Omental fat pad (tissue), 4 donors: ENCODE data around the gene GFER. TPM values are rescaled to one million over a fixed set of nuclear protein-coding genes. Genes with fewer than 3 reads are reported as not detected.
A peak's percentile ranks its signal among the peaks of the same experiment; 100 is the strongest.

Experiments used
- ATAC-seq: fragments of 150-250 bp; one replicate; pipeline ENCODE4 v1.9.1; 2016; ENCODE audit warnings: mild to moderate bottlenecking, moderate library complexity; ENCODE audit not compliant: low FRiP score
- DNase-seq: peaks from one replicate; pipeline ENCODE4 v3.0.0-alpha.2; 2019; ENCODE audit warnings: low spot score
- CTCF ChIP-seq, 3 donors: fragments of 450-650 bp; IDR thresholded peaks; one replicate each; pipeline ENCODE4 v1.5.1; 2016 to 2017; ENCODE audit warnings: antibody characterized with exemption in 3 of 3, mild to moderate bottlenecking in 3 of 3, moderate library complexity in 2 of 3
- total RNA-seq, 4 donors: library from RNA; depleted of rRNA; stranded (reverse); fragments of >200 nt; gene quantifications; one replicate each; pipeline ENCODE4 v1.1.0, GENCODE V29; 2016

The GFER gene
- total RNA-seq, 4 donors from 2014 or later, result 11.9 to 18.4 (median 16.0) TPM

GRCh38 chr16:2001456-2002355 is 17.7 kb downstream of the GFER start:
- no peak for TF ChIP-seq CTCF (IDR thresholded peaks at IDR 0.05)
- no peak for DNase-seq
- ATAC-seq, result no peak

- no peak for TF ChIP-seq CTCF (IDR thresholded peaks at IDR 0.05)
- DNase-seq (no peak), ATAC-seq (no peak)
Measured at GRCh38 chr16:2002406-2003230, 18.6 kb downstream of the GFER start.

GRCh38 chr16:2003231-2003826 is 19.3 kb downstream of the GFER start:
- ATAC-seq (no peak), DNase-seq (no peak)
- no peak for TF ChIP-seq CTCF (IDR thresholded peaks at IDR 0.05)

GRCh38 chr16:2003827-2004641 is 20.0 kb downstream of the GFER start:
- ATAC-seq (no peak), DNase-seq (peak; percentile 77)
- TF ChIP-seq CTCF (IDR thresholded peaks at IDR 0.05), result peak in 1 of 3 donors; percentile 90

GRCh38 chr16:2004795-2005517 is 21.0 kb downstream of the GFER start:
- DNase-seq (no peak), ATAC-seq (no peak)
- TF ChIP-seq CTCF (IDR thresholded peaks at IDR 0.05), result no peak

GRCh38 chr16:2005646-2006045 is 21.7 kb downstream of the GFER start:
- no peak for TF ChIP-seq CTCF (IDR thresholded peaks at IDR 0.05)
- DNase-seq, result no peak
- no peak for ATAC-seq
